HepG2 (cell line): ENCODE measurements around the gene CACNA1D. TPM values are rescaled to one million over a fixed set of nuclear protein-coding genes. Genes with fewer than 3 reads are reported as not detected.

Experiments
- CSRNP1 ChIP-seq: sonication (generic); formaldehyde crosslinking; IDR thresholded peaks from 2 replicates; pipeline ENCODE4 v1.8.1; 2023; ENCODE audit warnings: mild to moderate bottlenecking, missing genetic modification reagents
- ETV6 ChIP-seq: sonication (generic); formaldehyde crosslinking; conservative IDR thresholded peaks from 2 replicates; pipeline ENCODE4 v1.4.0; 2020; ENCODE audit warnings: missing genetic modification reagents
- FOXO4 ChIP-seq: sonication (generic); formaldehyde crosslinking; conservative IDR thresholded peaks from 2 replicates; pipeline ENCODE4 v1.8.1; 2023; ENCODE audit warnings: missing genetic modification reagents
- KAT7 ChIP-seq: IDR thresholded peaks from 2 replicates; pipeline ENCODE4 v1.6.1; 2018; ENCODE audit warnings: borderline replicate concordance, missing compliant biosample characterization
- KIAA2018 ChIP-seq: sonication (generic); formaldehyde crosslinking; IDR thresholded peaks from 2 replicates; pipeline ENCODE4 v1.5.0; 2020; ENCODE audit warnings: mild to moderate bottlenecking, missing genetic modification reagents, borderline replicate concordance
- MAFF ChIP-seq: IDR thresholded peaks from 2 replicates; pipeline ENCODE4 v1.6.1; 2011; ENCODE audit warnings: low read depth, low read length, improper control_type of control experiment
- NCOA1 ChIP-seq: sonication (generic); formaldehyde crosslinking; IDR thresholded peaks from 2 replicates; pipeline ENCODE4 v1.9.0; 2021; ENCODE audit warnings: missing genetic modification reagents
- PCBP2 ChIP-seq: fragments of 200-400 bp; formaldehyde crosslinking; optimal IDR thresholded peaks from 2 replicates; pipeline ENCODE3; 2018; ENCODE audit warnings: low read length, low read depth; ENCODE audit not compliant: poor library complexity, severe bottlenecking
- SMARCE1 ChIP-seq: fragments of 450-650 bp; IDR thresholded peaks from 2 replicates; pipeline ENCODE4 v1.6.1; 2017; ENCODE audit warnings: borderline replicate concordance
- SRY ChIP-seq: sonication (generic); formaldehyde crosslinking; IDR thresholded peaks from 2 replicates; pipeline ENCODE4 v1.8.0; 2022; ENCODE audit warnings: mild to moderate bottlenecking, missing genetic modification reagents
- TBX2 ChIP-seq: sonication (generic); formaldehyde crosslinking; IDR thresholded peaks from 2 replicates; pipeline ENCODE4 v1.5.0; 2020; ENCODE audit warnings: missing genetic modification reagents, mild to moderate bottlenecking, borderline replicate concordance
- TCF12 ChIP-seq, 2 experiments: fragments of 450-650 bp in 1 of 2; sonication (generic) in 1 of 2; formaldehyde crosslinking in 1 of 2; IDR thresholded peaks; 2 replicates each; pipeline versions ENCODE4 v1.6.1 to v1.8.0; 2017 to 2022; ENCODE audit warnings: antibody characterized with exemption in 1 of 2, mild to moderate bottlenecking in 1 of 2, missing genetic modification reagents in 1 of 2, moderate library complexity in 1 of 2
- ZNF34 ChIP-seq: sonication (generic); formaldehyde crosslinking; IDR thresholded peaks from 2 replicates; pipeline ENCODE4 v1.4.0; 2020; ENCODE audit warnings: mild to moderate bottlenecking, missing genetic modification reagents, borderline replicate concordance
- ZNF570 ChIP-seq: sonication (generic); formaldehyde crosslinking; IDR thresholded peaks from 2 replicates; pipeline ENCODE4 v1.4.0; 2020; ENCODE audit warnings: mild to moderate bottlenecking, missing genetic modification reagents, borderline replicate concordance
- ZNF720 ChIP-seq: sonication (generic); formaldehyde crosslinking; IDR thresholded peaks from 2 replicates; pipeline ENCODE4 v1.4.0; 2020; ENCODE audit warnings: missing genetic modification reagents
- ZNF775 ChIP-seq: sonication (generic); formaldehyde crosslinking; IDR thresholded peaks from 2 replicates; pipeline ENCODE4 v1.4.0; 2020; ENCODE audit warnings: missing genetic modification reagents, mild to moderate bottlenecking, moderate library complexity, borderline replicate concordance
- ZNF792 ChIP-seq: IDR thresholded peaks from 2 replicates; pipeline ENCODE4 v1.6.1; 2016
- polyA plus RNA-seq, 8 experiments: library from polyadenylated mRNA; depleted of rRNA in 3 of 8; stranded (reverse) in 7 of 8; unstranded in 1 of 8; fragments of >200 nt; fragmentation: Illumina TruSeq in 4 of 8; extraction: Trizol in 4 of 8; gene quantifications; 2 replicates each; pipeline versions ENCODE4 v1.2.1 to v1.2.3, GENCODE V29; 2011 to 2016; ENCODE audit warnings: low read depth in 4 of 8, missing spikeins in 1 of 8, mixed read lengths in 1 of 8; ENCODE audit not compliant: insufficient read depth in 1 of 8
- total RNA-seq, 5 experiments: library from RNA; depleted of rRNA; stranded (reverse); fragments of >200 nt; fragmentation: Illumina TruSeq; extraction: Trizol; gene quantifications; 2 replicates each; pipeline ENCODE4 v1.2.3, GENCODE V29; 2016; ENCODE audit warnings: low read depth in 1 of 5

The CACNA1D gene
- total and polyA plus RNA-seq, 2 of the 13 experiments (the other 11 are each of a cell fraction or from before 2014, with no cell fraction given) = 0.26 to 0.38 TPM

GRCh38 chr3:53846134-53846850 lies 351.9 kb downstream of the CACNA1D start, which contains the start of the genes CHDH and IL17RB (continued):
- TF ChIP-seq FOXO4 (CRISPR knock-in tag) (no peak), MAFF (no peak), KAT7 (CRISPR knock-in tag) (no peak; the same call in 1 of the 2 replicates), SRY (CRISPR knock-in tag) (peak; percentile 97), ZNF570 (no peak), PCBP2 (no peak), ZNF775 (CRISPR knock-in tag) (no peak), CSRNP1 (CRISPR knock-in tag) (peak; percentile 90), SMARCE1 (no peak), ZNF34 (CRISPR knock-in tag) (peak; percentile 93; the same call in 1 of the 2 replicates), TCF12 (IDR thresholded peaks at IDR 0.05) (no peak), TCF12 (CRISPR knock-in tag; IDR thresholded peaks at IDR 0.05) (peak; percentile 81), ZNF720 (CRISPR knock-in tag) (no peak), ZNF792 (CRISPR knock-in tag) (peak; percentile 91), NCOA1 (CRISPR knock-in tag) (0 out of 2 replicates have a peak, but pooled peaks have one; percentile 16), ETV6 (CRISPR knock-in tag) (no peak; the same call in 1 of the 2 replicates), TBX2 (peak; percentile 88), KIAA2018 (CRISPR knock-in tag) (peak; percentile 68; the same call in 1 of the 2 replicates)
